Gastrocnemius medialis (tissue), 4 donors: ENCODE measurements around the gene NEK11.

ENCODE experiments used
- CTCF ChIP-seq, 5 experiments: fragments of 450-650 bp in 3 of 5; fragments of 200-600 bp in 2 of 5; sonication (generic) in 2 of 5; IDR thresholded peaks in 4 of 5; conservative IDR thresholded peaks in 1 of 5; 1 replicate in 4 of 5; 2 replicates in 1 of 5; pipeline ENCODE4 v1.5.1; 2016 to 2019; ENCODE audit warnings: antibody characterized with exemption in 5 of 5, mild to moderate bottlenecking in 3 of 5, moderate library complexity in 3 of 5
- POLR2A ChIP-seq, 2 donors: fragments of 450-650 bp; IDR thresholded peaks; one replicate each; pipeline ENCODE4 v1.6.1; 2017; ENCODE audit warnings: antibody characterized with exemption in 2 of 2, mild to moderate bottlenecking in 2 of 2, moderate library complexity in 2 of 2

- no peak for TF ChIP-seq CTCF (IDR thresholded peaks at IDR 0.05 in 4 of 5, conservative IDR thresholded peaks at IDR 0.05 in 1 of 5)
- no peak for TF ChIP-seq POLR2A (IDR thresholded peaks at IDR 0.05)
Measured at GRCh38 chr3:131238496-131238895, 211.8 kb downstream of the NEK11 start.
